Measurements from ENCODE around the gene TIMM44.

- TF ChIP-seq GATA3 (IDR thresholded peaks at IDR 0.05; ENCODE audit: low read depth, low read length) (no peak), GATA2 (IDR thresholded peaks at IDR 0.05; ENCODE audit: low read depth, low read length) (no peak)
These were observed 23.6 kb downstream of the TIMM44 start, which contains the start of gene SNAPC2 for GRCh38 chr19:7919610-7920518.

Measured in SH-SY5Y (cell line).